Fibroblast of skin of right biceps (primary cell): ENCODE measurements around the gene EPB41L4B.

Experiments
- DNase-seq: peaks from one replicate; pipeline ENCODE4 v3.0.0-alpha.2; 2013

Gene EPB41L4B

DNA sequence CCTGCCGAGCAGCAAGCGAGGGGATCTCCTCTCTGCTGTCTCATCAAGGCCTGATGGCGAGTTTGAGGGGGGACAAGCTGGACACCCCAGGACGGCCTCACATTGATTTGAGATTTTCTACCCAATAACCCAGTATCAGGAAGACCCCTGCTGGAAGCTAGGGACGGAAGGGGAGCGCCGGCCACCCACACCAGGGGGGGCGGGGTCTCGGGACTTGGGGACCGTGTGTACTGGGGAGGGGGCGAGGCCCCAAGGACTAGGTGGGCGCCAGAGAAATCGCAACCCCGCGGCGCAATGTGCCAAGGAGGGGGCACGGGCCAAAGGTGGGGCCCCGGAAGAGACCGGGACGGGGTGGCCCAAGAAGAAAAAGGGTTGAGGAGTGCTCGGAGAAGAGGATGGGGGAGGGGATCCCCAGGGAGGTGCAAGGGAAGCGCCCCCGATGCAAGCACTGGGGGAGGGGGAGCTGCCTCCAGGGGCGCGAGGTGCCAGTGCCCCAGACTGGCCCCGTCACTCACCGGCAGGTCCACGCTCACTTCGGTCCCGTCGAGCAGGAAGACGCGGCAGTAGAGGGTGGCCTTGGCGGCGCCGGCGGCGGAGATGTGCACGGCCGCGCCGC, 1.1 kb downstream of the EPB41L4B start:
- no peak for DNase-seq

DNA sequence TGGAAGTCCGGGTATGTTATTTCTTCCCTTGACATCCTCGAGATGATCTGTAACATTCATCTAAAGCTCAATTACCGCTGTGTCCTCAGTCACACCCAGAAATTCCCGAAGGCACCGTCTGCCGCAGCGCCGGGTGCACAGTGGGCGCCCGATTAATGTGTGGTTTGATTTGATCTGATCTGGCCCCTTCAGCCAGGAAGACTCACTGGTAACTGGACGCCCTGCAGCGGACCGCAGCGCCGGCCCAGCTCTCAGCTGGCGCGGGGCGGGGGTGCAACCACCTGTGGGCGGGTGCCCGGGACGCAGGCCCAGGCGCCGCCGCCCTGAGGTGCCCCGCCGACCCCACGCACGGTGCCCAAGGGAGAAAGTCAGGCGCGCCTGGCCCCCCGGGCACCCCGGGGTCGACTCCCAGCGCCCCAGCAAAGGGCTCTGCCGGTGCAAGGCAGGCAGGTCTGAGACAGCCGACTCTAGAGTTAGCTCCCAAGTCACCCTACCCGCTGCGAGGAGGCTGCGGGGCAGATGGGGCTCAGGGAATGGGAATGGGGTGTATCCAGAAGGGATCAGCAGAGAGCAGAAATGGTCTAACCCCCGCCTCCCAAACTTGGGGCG, 1.7 kb downstream of the EPB41L4B start:
- DNase-seq = no peak

DNA sequence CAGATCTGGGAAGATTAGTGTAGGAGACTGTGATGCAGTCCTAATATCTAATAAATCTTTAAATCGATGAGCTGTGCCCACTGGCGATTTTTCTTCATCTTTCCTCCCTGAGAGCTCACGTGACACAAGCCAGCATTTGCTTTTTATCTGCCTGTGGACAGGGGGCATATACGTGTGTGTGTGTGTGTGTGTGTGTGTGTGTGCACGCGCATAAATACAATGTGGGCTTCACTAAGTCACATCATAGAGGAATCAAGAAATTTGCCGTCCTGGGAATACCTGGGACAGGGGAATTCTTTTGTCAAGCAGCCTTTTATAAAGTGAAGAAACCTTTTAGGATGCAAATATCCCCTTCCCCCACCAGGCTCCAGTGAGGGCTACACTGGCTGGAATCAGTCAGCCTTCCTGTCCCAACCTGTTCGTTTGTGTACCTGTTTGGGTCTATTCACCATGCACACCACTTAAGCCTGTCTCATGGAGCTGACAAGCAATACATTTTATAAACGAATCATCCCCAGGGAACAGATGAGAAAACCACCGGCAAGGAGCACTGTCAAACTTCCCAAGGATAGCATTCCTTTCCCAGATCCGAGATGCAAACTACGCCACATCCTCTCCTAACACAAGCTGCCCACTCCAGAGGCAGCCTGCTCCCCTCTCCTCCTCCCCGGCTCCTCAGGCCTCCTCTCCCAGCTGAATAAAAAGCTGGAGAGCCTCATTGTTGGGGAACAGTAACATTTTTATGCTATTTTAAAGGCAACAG, 2.7 kb downstream of the EPB41L4B start:
- DNase-seq = peak; percentile 42

DNA sequence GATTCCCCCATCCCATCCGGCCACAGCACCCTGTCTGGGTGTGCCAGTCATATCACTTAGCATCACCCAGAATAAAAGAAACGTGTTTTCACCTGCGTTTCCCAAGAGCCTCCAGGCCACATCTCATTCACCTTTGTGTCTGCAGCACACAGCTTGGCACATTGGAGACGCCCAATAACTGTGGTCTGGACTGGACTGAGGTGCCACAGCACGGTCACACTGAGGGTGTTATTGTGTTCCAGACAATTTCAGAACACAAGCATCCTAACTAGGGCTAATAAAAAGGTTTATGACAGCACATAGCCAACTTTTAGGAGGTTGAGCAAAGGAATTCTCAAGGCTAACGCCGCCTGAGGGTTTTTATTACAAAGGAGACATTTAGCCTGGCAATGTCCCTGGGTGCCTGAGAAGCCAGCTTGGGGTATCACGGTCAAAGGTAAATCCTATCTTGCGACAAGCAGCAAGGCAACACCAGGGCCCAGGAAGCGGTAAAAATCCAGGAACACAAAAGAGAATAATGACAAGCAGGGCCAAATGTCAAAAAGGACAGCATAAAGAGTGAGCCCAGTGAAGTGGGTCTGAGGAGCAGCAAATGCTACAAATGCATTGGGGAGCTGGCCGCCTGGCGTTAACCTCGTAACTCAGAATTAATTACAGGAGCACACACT, 3.4 kb downstream of the EPB41L4B start:
- no peak for DNase-seq

DNA sequence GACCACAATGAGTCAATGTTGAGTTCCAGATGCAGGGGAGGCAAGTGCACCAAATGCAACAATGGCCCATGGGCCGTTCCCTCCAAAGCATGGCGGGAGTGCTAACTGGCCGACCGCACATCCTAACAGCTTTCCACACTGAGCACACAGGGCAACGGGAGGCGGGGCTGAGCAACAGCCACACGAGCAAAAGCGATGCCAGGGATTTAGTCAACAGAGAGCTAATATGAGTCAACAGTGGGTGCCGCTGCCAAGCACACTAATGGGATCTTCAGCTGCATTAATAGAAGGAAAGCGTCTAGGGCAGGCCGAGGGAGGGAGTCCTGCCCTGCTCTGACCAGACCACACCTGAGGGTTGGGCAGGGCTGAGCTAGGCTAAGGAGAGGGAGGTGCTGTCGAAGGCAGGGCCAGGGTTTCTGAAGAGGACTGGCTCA, 4.6 kb downstream of the EPB41L4B start:
- no peak for DNase-seq

DNA sequence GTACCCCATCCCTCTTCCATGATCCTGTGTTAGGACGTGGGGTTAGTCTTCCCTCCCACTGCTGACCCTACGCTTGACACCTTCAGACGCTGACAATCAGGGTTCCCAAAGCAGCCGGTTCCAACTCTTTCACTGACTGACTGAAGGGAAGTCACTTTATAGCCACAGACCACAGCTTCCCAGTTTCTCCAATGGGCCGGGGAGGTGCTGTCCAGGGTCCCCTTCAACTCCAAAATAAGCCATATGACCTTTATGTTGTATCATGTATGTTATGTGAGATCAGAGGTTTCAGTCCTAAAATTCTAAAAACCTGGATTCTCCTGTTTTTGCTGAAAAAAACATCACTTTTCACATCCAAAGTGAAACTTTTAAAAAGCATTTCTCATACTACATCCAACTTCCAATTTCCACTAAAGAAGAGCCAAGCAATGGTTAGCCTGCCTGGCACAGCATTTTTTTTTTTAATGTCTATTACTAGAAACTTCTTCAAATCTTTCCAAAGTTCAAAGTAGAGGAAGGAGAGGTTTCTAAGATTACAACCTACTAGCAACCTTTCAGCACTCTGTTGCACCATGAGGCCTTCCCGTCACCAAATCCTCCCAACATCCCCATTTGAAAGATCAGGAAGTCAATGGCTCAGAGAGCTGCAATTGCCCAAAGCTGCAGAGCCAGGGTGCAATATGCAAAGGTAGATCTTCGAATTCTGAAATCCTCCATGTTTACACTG, 5.2 kb downstream of the EPB41L4B start:
- DNase-seq = no peak

DNA sequence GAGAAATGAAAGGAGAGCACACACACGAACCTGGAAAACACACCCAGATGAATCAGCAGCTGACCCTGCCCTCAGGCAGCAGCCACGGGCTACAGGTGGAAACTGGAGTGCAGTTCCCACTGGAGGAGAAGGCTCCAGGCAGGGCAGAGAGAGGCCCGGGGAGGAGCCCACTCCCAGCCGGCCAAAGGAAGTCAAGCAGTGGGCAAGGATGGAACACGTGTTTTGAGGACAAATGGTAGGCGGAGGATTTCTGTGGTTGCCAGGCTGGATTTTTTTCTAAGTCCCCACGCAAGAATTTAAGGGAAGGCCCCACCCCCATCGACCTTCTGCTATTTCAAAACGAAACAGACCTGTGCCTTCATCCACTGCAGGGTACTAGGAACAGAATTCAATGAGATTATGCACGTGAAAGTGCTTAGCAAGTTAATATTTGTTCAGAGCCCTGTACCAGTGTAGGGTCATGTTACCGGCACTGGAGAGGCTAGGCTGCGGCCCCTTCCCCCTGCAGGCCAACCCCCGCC, 6.8 kb downstream of the EPB41L4B start:
- no peak for DNase-seq

DNA sequence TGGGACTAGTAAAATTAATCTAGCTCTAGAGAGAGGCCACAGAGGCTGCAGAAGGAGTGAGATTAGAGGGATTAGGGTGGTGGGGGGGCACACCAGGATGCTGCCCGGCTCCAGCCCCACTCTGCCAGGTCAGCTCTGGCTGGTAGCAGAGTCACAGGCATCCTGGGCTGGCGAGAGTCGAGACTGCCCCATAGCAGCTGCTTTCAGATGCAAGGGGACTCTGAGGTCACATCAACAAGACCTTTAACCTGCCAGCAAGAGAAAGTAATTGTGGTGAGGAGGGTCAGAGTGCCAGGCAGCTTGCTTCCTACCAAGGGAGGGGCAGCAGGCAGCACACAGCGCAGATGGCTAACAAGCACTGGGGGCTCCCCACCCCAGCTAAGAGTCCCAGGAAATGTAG, 7.5 kb downstream of the EPB41L4B start:
- DNase-seq = no peak

DNA sequence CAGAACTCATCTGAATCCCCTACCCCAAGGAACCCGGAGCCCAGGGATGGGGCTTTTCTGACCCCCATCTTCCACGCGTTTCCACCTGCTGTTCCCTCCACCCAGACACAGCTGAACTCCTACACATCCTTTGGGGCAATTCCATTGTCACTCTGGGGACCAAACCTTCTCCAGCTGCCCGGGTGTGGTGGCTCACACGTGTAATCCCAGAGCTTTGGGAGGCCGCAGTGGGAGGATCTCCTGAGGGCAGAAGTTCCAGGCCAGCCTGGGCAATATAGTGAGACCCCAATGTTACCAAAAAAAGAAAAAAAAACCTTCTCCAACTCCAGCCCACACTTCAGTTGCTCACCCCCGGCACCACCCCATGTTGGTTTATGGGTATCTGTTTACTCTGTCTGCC, 8.1 kb downstream of the EPB41L4B start:
- DNase-seq = no peak

DNA sequence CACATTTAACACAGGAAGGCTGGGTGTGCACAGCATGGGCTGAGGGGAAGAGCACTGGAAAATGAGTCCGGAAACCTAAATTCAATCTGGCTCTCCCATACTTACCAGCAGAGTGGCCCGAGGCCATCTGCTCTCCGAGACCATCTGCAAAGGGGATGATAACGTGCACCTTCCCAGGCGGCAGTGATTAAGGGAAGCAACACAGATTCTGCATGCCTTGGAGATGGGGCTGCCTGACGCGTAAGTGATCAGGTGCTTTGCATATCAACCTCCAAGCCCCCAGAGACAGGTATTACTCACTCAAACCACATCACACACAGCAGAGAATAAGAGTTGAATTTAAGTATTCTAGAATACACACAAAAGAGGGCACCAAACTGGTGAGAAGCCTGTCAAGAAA, 9.1 kb downstream of the EPB41L4B start:
- DNase-seq = no peak

DNA sequence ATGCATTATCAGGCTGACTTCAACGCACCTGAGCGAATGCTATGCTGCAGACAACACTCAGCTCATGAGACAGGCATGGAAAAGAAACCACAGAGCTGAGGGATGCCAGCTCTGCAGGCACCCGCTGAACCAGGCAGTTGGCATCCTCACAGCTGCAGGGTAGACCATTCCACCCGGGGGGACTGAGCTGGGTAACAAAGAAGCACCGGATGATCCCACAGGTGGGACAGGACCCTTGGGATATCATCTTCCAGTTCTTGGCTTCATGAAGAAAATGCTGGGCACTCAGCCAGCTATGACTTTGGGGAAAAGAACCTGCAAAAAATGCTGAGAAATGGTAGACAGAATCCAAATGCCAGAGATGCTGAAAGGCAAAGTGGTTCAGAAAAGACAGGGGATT, 9.6 kb downstream of the EPB41L4B start:
- DNase-seq = peak; percentile 50

DNA sequence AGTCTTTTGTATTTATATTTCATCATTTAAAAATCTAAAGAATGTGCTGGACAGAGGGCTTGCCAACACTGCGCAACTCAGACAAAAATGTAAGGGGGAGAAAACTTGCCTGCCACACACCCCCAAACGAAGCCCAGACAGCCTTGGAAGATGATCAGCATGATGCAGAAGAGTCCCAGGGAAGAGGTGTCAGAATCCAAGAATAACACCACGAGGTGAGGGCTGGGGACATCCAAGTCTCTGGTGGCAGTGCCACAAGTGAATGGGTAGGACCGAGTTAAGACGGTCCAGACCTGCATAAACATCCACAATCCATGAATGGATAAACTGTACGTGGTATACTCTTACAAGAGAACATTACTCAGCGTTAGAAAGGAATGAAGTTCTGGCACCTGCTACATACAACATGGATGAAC, 10.4 kb downstream of the EPB41L4B start:
- peak; percentile 62 for DNase-seq

DNA sequence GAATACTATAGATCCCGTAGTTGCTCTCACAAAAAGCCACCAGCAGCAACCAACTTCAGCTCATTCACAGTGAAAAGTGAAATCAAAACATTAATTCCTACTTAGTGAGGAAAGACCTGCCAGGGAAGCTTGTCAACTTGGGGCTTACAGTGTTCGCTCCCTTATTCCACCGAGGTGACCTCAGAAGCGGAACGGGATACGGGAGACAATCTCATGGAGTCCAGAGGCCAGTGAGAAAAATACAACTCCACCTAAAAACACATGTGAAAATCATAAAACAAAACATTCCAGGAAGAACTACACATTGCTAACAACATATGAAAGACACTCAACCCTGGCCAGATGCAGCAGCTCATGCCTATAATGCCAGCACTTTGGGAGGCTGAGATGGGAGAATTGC, 11.6 kb downstream of the EPB41L4B start:
- DNase-seq = no peak

DNA sequence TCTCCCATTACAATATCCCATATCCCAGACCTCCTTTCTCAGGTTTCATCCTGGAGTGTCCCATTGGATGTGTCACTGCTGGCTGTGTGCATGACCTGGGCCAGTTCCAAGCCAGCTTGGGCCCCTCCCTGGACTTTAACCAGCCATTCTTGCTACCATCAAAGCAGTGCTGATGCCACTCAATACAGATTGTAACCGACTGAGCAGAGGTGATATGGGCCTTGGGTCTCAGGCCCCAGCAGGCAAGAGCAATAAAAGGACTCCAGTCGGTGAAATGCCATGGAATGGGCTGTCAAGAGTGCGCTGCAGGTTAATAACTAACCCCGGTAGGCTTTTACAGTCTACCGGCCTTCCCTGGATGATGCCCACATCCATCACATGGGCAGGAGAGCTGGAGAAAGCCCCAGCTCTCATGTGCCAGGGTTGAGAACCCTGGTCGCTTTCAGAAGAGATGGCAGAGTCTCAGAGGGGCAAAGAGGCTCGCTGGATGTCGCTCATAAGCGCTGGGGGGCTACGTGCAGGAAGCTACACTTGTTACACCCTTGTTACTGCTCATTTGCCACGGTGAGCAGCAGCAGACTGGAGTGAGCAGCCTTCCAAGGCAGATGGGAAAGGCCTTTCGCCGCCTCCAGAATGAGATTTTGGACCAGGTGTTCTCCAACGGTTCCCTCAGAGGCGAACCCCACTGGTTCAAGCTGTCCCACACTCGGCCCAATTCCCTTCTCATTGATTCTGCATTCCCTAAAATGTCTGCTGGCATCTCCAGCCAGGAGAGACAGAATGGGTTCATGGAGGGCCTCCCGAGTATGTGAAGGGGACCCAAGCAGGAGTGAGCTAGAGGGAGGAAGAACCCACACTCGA, 13.2 kb downstream of the EPB41L4B start:
- DNase-seq = no peak

DNA sequence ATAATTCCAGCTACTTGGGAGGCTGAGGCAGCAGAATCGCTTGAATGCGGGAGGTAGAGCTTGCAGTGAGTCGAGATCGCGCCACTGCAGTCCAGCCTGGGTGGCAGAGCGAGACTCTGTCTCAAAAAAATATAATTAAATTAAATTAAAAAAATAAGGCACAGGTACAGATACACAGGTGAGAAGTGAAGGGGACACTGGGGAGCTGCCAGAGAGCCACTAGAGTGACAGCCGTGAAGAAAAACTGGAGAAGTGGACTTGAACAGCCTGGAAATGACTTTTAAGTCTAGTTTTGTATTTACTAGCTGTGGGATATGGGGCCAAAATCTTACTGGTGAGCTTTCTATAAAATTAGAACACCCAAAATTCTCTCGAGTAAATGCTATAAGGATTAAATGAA, 15.1 kb downstream of the EPB41L4B start:
- no peak for DNase-seq

DNA sequence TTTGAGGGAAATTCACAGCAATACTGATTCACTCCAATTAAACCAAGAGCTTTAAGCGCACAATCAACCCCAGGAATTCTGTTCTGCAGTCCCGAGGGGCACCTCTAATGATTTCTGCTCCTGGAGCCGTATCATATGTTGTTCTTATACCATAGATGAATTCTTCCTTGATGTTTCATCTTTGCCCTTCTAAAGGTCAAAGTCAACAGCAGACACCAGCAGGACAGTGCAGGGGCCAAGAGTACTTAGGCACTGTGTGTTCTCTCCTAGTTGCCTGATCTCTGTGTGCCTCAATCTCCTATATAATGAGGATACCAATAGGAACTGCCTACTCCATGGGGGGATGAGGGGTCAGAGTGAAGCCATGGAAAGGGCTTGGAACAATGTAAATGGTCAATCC, 16.5 kb downstream of the EPB41L4B start:
- no peak for DNase-seq

DNA sequence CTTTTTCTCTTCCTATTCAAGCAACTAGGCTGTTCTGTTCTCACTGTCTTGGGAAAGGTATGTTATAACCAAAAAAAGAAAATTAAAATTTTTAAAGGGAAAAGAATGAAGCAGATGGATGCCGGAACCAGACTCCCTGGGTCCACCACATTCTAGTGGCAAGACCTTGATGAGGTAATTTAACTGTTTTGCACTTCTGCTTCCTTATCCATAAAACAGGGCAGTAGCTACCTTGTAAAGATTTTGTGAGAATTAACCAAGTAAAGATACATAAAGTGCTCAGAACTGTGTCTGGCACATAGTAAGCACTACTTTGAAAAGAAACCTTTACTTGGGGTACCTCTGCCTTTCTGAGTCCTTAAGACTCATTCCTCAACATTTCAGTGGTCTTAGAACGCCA, 17.0 kb downstream of the EPB41L4B start:
- no peak for DNase-seq

DNA sequence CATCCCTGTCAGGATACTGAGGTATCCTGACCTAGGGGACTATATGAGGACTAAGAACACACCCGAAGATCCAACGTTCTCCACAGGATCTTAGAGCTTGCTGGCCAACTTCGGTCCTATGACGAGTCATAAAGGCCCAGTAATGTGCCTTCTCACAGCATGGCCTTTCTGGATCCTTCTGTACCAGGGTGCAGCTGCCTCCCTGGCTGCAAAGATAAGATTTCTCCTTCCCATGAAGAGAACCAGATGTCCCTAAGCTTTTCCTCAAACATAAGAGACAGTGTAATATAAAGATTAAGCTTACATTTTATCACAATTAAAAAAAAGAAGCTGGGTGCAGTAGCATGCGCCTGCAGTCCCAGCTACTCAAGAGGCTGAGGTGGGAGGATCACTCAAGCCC, 18.3 kb downstream of the EPB41L4B start:
- DNase-seq = no peak

DNA sequence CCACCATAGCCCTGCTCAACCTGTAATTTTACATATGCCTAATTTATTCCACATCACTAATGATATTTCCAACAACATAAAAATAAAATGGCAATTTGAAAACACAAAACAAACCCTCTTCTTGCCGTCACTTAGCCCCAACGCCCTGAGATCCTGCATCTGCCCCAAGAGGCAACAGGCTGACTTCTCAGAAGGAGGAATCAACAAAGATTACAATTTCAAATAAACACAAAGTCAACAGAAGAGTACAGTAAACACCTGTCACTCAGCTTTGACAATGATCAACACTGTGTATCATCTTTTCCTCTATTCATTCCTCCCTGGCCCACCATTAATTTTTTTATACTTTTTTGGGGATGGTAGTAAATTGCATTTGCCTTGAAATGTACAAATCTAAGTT, 19.8 kb downstream of the EPB41L4B start:
- no peak for DNase-seq

DNA sequence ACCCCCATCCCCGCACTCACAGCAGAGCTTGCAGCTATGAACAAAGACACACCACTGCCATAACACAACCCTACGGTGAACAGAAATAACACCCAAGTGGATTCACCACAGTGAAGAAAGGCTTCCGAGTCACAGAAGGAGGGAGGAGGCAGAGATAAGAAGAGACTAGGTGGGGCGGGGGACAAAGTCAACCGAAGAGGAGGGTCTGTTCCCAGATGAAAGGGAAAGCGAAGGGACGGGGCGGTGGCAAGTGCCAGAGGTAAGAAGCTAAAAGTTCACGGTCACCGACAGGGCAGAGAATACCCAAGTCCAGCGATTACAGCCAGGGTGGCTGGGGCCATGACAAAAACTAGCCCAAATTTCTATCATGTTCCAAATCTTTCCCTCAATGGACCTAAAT, 21.0 kb downstream of the EPB41L4B start:
- no peak for DNase-seq

DNA sequence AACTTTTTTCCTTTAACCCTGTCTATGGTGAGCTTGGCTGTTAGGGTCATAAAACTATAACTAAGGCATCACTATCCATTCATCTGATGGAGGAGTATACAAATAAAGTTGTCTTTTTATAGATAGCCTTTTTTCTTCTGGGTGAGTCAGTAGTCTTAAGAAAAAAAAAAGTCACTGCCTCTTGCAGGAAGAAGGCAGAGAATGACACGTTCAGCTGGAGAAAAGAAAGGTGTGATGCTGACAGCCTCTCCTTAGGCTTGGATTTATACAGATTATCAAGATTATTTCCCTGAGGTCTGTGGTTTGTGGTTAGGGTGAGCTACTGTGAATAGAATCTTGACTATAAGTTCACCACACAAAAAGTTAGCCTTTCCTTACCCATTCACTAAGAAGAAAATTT, 23.0 kb downstream of the EPB41L4B start:
- DNase-seq = peak; percentile 95
